ENCODE results near the gene TPGS1.
A peak's percentile ranks its signal among the peaks of the same experiment; 100 is the strongest.

Gene TPGS1

DNA sequence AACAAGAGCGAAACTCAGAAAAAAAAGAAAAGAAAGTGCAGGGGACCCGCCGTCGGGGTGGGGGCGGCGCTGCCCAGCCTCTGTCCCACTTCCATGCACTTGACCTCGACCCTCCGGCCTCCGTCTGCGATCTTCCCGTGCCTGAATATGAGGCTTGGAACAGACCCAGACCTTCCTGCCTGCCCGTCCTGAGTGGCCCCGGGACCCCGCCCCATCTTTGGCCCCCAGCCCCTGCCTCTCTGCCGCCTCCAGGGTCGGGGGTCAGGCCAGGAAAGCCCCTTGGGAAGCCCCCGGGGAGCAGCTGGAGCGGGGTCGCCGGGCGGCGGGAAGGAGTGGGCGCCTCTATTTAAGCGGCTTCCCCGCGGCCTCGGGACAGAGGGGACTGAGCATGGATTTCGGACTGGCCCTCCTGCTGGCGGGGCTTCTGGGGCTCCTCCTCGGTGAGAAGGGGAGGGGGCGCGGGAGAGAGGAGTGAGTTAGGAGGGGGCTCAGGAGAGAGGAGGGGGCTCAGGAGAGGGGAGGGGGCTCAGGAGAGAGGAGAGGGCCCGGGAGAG lies 11.1 kb upstream of the TPGS1 start, which contains the start of gene MADCAM1:
MADCAM1 (plus strand) TSS at position 375 of the 554 bp plus-strand sequence; CDS start at position 389, 14 bp downstream.
- DNase-seq: no peak

DNA sequence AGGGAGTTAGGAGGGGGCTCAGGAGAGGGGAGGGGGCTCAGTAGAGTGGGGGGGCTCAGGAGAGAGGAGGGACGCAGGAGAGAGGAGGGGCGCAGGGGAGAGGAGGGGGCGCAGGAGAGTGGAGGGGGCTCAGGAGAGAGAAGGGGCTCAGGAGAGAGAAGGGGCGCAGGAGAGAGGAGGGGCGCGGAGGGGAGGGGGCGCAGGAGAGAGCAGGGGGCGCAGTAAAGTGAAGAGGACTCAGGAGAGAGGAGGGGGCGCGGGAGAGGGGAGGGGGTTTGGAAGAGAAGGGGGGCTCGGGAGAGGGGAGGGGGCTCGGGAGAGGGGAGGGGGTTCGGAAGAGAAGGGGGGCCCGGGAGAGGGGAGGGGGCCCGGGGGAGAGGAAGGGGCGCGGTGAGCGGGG lies 10.3 kb upstream of the TPGS1 start:
- no peak for DNase-seq

DNA sequence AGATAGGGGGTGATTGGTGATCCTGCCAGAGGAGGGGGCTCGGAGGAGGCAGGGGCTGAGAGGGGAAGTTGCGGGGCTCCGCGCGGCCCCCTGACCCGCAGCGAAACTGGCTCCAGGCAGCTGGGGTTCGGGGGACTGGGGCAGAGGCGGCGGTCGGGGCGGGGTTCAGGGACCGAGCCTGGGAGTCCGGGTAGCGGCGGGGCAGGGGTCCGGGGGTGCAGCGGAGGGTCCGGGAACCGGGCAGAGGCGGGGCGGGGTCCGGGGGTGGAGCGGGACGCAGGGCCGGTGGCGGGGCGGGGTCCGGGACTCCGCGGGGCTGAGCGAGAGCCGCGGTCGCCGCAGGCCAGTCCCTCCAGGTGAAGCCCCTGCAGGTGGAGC lies 9.8 kb upstream of the TPGS1 start:
- DNase-seq: no peak

DNA sequence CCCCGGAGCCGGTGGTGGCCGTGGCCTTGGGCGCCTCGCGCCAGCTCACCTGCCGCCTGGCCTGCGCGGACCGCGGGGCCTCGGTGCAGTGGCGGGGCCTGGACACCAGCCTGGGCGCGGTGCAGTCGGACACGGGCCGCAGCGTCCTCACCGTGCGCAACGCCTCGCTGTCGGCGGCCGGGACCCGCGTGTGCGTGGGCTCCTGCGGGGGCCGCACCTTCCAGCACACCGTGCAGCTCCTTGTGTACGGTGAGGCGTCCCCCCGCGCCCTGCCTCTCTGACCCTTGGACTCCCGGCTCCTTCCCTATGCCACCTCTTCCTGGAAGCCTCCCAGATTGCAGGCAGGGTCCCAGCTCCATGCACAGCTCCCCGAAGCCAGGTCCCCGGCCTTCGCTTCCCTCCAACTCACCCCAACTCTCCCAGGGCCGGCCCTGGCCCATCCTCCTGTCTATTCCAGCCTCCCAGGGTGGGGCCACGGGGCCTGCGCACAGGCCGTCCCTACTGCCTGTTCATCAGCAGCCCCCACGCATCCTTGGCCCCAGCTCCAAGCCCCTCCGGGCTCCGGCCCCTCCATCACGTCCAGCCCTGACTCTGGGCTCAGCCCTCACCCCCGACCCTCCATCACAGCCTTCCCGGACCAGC lies 9.3 kb upstream of the TPGS1 start:
- DNase-seq: no peak

DNA sequence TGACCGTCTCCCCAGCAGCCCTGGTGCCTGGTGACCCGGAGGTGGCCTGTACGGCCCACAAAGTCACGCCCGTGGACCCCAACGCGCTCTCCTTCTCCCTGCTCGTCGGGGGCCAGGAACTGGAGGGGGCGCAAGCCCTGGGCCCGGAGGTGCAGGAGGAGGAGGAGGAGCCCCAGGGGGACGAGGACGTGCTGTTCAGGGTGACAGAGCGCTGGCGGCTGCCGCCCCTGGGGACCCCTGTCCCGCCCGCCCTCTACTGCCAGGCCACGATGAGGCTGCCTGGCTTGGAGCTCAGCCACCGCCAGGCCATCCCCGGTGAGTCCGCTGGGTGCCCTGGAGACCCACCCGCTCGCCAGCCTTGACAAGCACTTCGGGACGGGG lies 8.8 kb upstream of the TPGS1 start:
- DNase-seq: no peak

DNA sequence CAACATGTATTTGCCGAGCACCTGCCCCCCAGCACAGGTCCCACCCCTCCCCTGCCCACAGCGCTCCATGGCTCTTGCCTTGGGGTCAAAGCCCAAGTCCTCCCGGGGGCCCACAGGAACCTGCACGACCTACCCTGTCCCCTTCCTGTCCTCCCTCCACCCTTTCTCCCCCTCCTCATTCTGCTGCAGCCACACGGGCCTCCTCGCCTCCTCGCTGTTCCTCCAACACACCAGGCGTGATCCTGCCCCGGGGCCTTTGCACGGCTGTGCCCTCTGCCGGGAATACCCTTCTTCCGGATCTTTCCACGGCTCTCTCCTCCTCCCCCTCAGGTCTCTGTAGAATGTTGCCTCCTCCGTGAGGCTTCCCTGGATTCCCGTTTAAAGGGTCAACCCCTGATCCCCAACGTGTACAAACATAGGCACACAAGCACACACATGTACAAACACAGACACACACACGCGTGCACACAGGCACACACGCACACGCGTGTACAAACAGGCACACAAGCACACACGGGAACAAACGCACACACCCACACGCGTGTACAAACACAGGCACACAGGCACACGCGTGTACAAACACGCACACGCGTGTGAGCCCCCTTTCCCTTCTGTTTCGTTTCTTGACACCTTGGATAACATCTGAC lies 8.2 kb upstream of the TPGS1 start:
- no peak for DNase-seq

DNA sequence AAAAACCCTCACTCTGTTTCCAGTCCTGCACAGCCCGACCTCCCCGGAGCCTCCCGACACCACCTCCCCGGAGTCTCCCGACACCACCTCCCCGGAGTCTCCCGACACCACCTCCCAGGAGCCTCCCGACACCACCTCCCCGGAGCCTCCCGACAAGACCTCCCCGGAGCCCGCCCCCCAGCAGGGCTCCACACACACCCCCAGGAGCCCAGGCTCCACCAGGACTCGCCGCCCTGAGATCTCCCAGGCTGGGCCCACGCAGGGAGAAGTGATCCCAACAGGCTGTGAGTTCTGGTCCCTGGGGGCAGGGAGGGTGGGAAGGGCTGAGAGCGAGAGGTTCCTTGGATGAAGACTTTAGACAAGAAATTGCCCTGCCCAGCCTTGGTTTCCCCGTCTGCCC lies 5.7 kb upstream of the TPGS1 start:
- no peak for DNase-seq

DNA sequence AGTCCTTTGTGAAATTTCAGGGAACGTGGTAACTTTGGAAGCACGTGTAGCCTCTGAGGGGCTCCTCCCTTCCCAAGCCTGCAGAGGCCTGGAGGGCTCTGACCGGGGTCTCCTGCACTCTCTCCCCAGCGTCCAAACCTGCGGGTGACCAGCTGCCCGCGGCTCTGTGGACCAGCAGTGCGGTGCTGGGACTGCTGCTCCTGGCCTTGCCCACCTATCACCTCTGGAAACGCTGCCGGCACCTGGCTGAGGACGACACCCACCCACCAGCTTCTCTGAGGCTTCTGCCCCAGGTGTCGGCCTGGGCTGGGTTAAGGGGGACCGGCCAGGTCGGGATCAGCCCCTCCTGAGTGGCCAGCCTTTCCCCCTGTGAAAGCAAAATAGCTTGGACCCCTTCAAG lies 2.7 kb upstream of the TPGS1 start:
- DNase-seq: no peak

DNA sequence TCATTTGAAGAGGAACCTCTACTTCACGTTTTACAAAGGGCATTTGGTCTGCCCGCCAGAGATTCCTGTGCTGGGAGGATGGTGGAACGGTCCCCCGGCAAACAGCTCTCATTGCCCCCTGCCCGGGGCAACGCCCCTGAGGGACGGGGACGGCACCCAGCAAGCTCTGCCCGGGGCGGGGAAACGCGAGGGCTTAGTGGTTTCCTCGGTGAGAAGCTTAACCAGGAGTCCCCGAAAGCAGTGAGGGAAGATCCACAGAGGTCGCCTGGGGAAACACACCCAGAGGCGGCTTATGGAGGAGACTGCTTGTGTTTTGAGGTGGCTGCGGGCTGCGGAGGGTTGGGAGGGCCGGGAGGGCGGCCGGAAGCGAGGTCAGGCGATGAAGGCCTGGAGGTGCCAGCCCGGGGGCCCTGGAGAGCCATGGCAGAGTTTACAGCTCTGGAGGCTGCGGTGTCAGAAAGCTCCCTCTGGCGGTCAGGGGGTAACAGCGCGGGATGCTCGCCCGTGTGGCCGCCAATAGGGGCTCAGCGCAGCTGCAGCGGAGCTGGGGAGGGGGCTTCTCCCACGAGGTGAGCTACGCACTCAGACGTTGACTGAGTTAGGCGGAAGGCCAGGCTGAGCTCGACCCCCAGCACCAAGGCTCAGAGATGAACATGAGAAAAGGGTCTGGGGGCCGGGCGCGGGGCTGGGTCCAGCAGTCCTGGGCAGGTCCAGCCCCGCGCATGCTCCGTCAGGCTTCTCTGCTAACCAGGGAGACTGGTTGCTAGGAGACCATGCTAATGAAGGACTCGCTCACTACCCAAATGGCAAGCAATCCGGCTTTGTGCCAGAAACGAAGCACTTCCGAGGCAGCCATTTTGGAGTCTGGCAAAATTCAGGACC lies 652 bp upstream of the TPGS1 start:
- DNase-seq: peak; percentile 88

DNA sequence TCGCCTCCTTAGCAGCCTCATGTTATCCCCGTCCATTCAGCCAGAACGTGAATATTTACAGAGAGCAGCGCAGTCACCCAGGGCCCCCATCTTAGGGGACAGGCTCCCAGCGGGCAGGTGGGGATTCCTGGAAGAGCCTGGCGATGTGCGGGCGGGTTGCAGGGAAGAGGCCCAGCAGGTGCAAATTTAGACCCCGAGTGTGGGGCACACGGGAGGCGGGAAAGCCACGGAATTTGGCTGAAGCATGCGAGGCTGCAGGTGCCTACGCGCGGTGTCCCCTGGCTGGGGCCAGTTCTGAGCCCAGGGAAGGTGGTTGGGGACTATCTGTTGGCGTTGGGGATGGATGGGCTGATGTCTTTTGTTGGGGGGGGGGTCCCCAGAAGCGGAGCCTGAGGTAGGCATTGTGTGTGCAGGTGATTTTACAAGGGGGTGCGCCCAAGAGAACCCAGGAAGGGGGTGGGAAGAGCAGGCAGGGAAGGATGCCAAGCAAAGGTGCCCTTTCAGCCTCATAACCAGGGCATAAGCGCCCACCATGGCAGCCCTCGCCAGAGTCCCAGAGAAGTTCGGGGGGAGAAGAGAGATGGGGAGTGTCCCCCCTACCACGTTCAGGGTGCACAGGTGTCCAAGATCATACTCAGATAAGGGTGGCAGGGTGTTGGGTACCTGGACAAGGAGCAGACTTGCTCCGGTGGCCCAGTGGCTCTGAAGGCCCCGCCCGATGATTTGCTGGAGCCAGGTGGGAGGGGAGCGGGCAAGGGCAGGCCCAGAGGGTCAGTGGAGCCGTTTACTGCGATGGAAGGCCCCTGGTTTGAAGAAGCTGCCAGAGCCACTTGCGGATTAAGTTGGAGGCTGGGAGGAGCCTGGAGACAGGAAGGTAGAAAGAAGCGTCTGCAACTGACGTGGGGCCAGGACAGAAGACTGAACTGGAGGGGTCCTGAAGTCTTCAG lies 1.2 kb downstream of the TPGS1 start:
- DNase-seq: no peak

DNA sequence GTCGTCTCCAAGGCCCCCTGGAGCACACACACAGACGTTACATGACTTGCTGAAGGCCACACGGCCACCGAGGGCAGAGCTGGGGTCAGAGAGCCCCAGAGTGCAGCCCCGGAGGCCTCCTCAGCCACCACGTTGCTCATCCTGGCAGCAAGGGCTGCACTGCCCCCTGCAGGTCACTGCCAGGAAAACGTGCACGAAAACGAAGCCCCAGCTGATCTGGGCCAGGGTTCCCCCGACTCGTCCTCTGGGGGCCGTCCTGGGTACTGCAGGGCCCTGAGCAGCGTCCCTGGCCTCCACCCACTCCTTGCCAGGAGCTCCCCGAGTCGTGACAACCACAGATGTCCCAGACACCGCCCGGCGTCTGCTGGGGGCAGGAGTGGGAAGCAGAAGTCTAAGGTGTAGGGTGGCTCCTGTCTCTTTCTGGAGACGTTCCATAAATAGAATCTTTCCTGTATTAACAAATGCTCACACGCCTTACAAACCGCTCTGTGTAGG lies 3.4 kb downstream of the TPGS1 start:
- peak; percentile 93 for DNase-seq

DNA sequence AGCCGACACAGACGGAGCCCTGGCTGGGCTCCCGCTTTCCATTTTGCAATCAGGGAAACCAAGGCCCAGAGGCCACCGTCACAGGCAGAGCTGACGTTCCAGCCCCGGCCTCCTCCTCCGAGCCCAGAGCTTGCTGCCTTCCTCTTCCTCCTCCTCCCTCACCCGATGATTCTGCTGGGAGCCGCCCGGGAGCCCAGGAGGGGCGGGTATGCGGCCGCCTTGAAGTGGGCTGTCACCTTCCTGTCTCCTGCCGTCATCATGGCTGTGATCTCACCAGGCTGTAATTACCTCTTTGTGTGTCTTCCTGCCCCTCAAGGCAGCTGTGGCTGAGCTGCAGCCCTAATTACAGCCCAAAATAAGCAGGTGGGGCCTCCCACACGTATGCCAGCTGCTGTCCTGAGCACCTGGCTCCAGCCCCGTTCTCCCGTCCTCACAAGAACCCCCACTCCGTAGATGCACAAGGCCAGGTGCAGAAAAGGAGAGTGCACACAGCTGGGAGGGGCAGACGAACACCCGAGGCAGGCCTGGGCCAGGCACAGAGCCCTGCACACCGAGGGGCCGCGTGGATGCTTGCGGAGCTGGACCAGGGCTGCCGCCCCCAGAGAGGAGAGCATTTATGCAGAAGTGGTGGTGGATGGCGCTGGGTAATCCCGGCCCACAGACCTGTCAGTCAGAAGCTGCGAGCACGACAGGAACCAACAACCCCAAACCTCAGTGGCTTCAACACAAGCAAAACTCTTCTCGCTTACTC lies 4.0 kb downstream of the TPGS1 start:
- peak; percentile 67 for DNase-seq

DNA sequence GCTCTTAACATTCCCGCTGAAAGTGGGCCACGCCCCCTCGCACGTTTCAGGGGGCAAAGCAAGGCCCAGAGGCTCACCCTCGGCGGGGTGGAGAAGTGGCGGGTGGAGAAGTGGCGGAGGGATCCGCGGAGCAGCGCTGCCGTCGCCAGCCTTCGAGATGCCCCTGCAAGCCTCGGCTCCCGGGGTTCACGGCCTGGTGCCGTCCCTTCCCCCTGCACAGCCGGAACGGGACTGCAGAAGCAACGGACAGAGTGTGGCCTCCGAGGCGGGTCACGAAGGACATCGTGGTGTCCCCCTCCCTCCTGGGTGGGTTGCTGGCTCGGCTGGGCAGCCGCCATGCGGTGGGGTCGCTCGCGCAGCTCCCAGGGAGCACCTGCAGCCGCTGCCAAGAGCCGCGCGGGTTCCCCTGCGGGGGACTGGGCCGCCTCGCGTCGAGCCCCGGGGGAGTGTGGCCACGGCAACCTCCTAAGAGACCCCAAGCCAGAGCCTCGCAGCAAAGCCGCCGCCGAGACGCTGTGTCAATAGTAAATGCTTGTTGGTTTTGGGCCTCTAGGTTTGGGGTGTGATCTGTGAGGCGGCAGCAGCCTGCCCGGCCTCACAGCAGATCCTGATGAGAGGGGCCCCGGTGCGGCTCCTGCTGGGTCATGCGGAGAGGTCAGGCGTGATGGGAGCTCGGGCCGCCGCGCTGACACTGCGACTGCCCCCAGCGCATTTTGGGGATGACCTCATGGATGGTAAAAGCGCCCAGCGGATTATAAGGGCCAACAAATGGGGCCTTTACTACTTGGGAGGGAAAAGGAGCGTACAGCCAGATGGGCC lies 5.5 kb downstream of the TPGS1 start:
- DNase-seq: no peak

DNA sequence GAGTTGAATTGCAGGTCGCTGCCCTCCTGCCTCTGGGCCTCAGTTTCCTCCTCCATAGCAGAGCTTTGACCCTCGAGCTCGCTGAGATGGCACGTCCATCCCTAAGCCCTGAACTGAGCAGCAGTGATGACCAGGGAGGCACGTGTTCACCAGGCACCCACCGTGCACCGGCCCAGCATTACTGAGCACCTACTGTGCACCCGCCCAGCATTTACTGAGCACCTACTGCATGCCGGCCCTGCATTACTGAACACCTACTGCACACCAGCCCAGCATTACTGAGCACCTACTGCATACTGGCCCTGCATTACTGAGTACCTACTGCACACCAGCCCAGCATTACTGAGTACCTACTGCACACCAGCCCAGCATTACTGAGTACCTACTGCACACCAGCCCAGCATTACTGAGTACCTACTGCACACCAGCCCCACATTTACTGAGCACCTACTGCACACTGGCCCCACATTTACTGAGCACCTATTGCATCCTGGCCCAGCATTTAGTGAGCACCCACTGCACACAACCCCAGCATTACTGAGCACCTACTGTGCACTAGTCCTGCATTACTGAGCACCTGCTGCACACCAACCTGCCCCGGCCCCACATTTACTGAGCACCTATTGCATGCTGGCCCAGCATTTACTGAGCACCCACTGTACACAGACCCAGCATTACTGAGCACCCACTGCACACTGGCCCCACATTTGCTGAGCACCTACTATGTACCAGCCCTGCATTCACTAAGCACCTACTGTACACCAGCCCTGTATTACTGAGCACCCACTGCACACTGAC lies 6.3 kb downstream of the TPGS1 start:
- DNase-seq: no peak

DNA sequence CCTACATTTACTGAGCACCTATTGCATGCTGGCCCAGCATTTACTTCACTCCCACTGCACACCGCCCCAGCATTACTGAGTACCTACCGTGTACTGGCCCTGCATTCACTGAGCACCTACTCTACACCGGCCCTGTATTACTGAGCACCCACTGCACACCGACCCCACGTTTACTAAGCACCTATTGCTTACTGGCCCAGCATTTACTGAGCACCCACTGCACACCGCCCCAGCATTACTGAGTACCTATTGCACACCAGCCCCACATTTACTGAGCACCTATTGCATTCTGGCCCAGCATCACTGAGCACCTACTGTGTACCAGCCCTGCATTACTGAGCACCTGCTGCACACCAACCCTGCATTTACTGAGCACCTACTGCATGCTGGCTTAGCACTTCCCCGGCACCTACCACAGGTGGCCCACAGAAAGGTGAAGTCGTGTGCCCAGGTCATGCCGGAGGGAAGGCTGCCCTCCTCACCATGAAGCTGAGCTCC lies 6.9 kb downstream of the TPGS1 start:
- no peak for DNase-seq

DNA sequence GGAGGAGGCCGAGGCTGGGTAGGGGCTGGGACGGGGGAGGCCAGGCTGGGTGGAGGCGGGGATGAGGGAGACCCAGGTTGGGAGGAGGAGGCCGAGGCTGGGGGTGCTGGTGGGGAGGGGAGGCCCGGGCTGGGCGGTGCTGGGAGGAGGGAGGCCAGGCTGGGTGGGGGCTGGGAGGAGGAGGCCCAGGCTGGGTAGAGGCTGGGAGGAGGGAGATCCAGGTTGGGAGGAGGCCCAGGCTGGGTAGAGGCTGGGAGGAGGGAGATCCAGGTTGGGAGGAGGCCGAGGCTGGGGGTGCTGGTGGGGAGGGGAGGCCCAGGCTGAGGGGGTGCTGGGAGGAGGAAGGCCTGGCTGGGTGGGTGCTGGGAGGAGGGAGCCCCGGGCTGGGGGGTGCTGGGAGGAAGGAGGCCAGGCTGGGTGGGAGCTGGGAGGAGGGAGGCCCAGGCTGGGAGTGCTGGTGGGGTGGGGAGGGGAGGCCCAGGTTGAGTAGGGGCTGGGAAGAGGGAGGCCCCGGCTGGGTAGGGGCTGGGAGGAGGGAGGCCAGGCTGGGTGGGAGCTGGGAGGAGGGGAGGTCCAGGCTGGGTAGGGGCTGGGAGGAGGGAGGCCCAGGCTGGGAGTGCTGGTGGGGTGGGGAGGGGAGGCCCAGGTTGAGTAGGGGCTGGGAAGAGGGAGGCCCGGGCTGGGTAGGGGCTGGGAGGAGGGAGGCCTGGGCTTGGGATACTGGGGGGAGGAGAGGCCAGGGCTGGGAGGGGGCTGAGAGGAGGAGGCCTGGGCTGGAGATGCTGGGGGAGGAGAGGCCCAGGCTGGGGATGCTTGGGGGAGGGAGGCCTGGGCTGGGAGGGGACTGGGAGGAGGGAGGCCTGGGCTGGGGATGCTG lies 10.7 kb downstream of the TPGS1 start:
- no peak for DNase-seq

DNA sequence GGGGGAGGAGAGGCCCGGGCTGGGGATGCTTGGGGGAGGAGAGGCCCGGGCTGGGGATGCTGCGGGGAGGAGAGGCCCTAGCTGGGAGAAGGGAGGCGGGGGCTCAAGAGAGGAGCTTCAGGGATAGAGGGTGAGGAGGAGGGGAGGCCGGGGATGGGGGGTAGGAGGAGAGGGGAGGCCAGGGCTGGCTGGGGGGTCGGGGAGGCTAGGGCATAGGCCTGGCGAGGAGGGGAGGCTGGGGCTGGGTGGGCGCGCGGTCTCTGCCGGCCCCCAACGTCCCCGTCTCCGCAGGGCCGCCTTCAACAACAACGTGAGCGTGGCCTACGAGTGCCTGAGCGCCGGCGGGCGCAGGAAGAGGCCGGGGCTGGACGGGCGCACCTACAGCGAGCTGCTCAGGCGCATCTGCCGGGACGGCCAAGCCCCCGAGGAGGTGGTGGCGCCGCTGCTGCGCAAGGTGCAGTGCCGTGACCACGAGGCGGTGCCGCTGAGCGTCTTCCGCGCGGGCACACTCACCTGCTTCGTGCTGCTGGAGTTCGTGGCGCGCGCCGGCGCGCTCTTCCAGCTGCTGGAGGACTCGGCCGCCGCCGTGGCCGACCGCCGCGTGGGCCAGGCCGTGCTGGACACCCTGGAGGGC lies 11.4 kb downstream of the TPGS1 start:
- peak; percentile 66 for DNase-seq

DNA sequence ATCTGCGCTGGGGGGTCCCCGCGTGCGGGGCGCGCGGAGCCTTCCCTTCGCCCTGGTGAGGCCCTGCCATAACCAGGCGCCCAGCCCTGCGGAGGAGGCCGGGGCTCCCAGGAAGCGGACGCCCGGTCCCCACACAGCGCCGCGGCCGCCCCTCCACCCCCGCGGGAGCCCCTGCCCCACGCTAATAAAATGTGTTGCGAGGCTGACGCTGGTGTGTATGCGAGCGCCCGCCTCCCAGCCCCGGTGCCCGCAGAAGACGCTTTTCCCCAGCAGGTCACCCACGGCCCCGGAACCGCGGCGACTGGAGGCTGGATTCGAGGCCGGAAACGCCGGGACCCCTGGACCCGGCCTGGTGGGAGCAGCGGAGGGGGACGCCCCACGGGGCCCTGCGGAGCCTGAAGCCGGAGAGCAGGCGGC lies 12.2 kb downstream of the TPGS1 start:
- DNase-seq: no peak

Data from stimulated activated CD4-positive, alpha-beta T cell treated with anti-CD3 and anti-CD28 coated beads, Interleukin-4, amount 100 ng/mL, for 1 hour (primary cell).